HL-60/S4 (cell line): ENCODE results near the gene STT3A.

Experiments
- in situ Hi-C: fragments of 300-500 bp; cut with MboI; formaldehyde crosslinking; loops from 2 replicates; pipeline ENCODE4 v1.14.3; 2022; ENCODE audit warnings: low sequenced_read_pairs

STT3A gene

GRCh38 chr11:125649465-125650166 is 57.0 kb downstream of the STT3A start:
- in situ Hi-C loops = no loop called here

- in situ Hi-C loops = no loop called here
Observed at GRCh38 chr11:125662689-125663088, 70.0 kb downstream of the STT3A start.

GRCh38 chr11:125663910-125664309 is 71.3 kb downstream of the STT3A start:
- in situ Hi-C loops = no loop called here

GRCh38 chr11:125667151-125667550 is 74.5 kb downstream of the STT3A start:
- in situ Hi-C loops = no loop called here

GRCh38 chr11:125670172-125670571 is 77.5 kb downstream of the STT3A start:
- in situ Hi-C loops = no loop called here

- in situ Hi-C loops = no loop called here
Observed at GRCh38 chr11:125671561-125671960, 78.9 kb downstream of the STT3A start.
